NOMO-1 treated with DMSO at 0.1 percent for 48 hours (cell line): Measurements from ENCODE around the gene CPSF6.
"Not testable (repeated sequence)": the region's sequence is repeated elsewhere in the genome, so short reads cannot be mapped to it uniquely, and the experiment has no call there.

Experiments
- DNase-seq: peaks from one replicate; lab custom pipeline; 2025; ENCODE audit not compliant: unreplicated experiment; lab: John Stamatoyannopoulos, UW

Gene CPSF6

GRCh38 chr12:69254862-69255261 lies 15.5 kb downstream of the CPSF6 start:
- DNase-seq = no peak

GRCh38 chr12:69258655-69259054 lies 19.3 kb downstream of the CPSF6 start:
- DNase-seq = no peak

- DNase-seq = no peak
Measured at GRCh38 chr12:69262264-69262974, 23.1 kb downstream of the CPSF6 start.

DNA sequence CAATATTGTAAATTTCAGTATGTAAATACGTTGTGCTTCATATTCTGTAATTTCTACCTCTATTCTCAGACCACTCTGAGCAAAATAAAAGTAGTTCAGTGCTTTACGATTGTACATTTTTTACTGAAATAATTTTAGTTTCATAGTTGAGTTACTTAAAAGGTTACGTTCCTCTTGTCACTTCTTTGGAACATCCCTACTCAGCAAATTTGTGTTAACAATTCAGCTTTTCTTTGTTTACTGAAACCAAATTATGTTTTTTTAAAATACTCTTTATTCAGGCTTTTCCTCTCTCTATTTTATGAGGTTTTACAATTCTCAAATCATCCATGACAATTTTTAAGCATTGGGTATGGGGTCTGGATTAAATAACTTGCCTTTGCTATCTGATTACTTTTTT lies 25.8 kb downstream of the CPSF6 start:
- no peak for DNase-seq

- DNase-seq = not testable (repeated sequence)
Measured at GRCh38 chr12:69265633-69266032, 26.3 kb downstream of the CPSF6 start.

GRCh38 chr12:69266036-69266635 lies 26.8 kb downstream of the CPSF6 start:
- no peak for DNase-seq

GRCh38 chr12:69269736-69270135 lies 30.4 kb downstream of the CPSF6 start:
- DNase-seq = no peak

DNA sequence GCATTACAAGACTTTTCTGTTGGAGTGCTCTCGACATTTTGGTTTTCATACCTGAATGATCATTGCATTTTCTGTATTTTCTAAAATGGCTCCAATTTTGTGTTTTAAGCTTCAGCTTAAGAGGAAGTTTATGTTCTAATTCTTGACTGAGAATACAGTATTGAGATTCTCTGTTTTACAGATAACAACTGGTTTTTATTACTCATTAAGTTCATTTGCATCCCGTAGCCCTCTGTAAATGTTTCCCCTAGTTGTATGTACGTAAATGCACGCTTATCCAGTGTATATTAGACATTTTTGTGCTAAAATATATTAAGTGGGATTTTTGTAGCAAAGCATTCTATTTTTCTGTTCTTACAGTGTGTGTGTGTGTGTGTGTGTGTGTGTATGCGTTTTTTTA lies 33.1 kb downstream of the CPSF6 start:
- DNase-seq = no peak

- no peak for DNase-seq
Measured at GRCh38 chr12:69274861-69275260, 35.5 kb downstream of the CPSF6 start.

- DNase-seq = no peak
Measured at GRCh38 chr12:69275471-69275891, 36.1 kb downstream of the CPSF6 start.

DNA sequence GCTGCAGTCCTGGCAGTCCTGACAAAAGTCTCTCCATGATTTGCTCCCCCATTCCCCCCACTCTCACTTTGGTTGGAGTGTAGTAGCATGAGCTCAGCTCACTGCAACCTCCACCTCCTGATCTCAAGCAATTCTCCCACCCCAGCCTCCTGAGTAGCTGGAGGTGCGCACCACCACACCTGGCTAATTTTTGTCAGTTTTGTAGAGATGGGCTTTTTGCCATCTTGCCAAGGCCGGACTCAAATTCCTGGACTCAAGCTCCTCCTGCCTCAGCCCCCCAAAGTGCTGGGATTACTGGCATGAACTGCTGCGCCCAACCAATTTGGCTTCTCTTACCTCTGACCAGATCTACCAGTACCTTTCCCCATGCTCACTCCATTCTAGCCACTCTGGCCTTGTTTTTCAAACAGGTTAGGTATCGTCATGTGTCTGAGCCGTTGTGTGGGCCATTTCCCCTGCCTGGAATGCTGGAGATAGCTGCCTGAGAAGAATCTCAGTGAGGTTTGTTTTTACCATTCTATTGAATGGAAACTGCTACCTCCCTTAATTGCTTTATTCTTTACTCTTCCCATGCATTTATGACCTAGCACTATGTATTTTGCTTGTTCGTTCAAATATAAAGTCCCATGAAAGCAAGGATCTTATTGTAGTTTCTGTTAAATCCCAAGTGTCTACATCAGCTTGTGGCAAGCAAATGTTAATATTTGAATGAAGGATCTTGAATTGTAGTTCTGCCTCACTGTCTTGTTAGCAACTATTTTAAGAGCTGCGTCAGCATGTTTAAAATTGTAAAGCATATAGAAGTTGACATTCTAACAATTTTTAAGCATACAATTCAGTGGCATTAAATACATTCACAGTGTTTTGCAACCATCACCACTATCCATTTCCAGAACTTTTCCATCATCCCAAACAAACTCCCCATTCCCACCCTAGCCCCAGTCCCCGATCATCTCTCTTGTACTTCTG lies 39.7 kb downstream of the CPSF6 start:
- no peak for DNase-seq

DNA sequence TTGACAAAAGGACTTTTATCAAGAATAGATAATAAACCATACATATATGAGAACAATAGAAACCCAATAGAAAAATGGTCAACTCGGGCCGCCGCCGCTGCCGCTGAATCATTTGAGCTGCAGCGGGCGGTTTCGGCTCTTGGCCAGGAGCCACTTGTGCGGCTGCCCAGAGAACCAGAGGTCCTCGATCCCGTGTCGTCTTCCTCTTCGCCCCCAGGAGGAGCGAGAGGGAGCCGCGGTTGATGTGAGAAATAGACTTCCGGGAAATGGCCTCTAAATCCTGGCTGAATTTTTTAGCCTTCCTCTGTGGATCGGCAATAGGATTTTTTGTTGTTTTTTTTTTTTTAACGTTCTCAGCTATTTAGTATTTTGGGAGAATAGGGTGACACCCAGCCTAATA lies 44.8 kb downstream of the CPSF6 start:
- DNase-seq = peak; percentile 67

DNA sequence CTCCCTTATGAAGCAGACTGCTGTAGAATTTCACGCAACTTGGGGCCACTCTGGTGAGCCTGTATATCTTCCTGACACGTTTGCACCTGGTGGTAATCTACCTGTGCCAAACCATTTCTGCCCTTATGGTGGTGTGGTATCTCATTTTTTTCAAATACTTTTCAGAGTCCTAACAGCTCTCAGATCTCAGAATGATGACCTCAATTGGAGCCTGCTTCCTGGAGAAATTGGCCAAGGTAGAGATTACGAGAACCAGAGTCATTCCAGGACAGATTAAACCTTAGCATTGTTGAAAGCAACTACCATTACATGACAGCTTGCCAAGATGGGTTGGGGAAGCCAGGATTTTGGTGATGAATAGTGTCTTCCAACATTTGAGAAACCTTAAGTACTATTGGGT lies 48.2 kb downstream of the CPSF6 start:
- no peak for DNase-seq

DNA sequence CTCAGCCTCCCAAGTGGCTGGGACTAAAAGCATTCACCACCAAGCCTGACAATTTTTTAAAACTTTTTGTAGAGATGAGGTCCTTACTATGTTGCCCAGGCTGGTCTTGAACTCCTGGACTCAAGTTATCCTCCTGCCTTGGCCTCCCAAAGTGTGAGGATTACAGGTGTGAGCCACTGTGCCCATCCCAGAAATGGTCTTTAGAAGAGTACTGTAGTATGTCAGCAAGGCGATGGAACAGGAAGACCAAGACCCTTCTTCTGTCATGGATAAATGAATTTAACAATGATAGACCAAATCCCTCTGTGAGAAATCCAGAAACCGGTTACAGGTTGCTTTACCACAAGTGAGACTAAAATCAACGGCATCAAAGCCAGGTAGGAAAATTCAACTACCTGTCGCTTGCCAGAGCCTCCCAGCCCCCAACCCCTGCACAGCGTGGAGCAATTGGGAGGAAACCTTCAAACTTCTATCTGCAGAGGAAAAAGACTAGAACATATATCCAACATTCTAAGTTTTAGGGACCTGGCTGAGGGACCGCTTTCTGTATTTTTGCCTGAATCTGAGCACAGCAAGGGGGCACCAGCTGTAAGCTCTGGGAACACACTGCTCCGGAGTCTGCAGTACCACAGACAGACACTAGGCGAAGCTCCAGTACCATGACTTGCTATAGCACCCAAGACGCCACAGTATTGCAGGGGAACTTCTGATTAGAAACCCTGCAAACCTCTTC lies 51.3 kb downstream of the CPSF6 start:
- peak; percentile 93 for DNase-seq

DNA sequence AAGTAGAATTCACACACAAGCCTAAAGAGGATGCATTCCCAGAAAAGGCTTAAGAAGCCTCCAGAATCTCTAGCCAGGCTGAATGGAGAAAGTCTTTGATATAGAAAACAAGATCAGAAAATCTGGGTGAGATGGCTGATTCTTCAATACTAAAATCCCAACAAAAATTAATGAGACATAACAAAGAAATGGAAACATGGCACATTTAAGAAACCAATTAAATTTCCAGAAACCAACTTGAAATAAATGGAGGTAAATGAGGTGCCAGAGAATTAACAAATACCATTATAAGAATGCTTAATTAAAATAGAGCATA lies 51.9 kb downstream of the CPSF6 start:
- DNase-seq = no peak

DNA sequence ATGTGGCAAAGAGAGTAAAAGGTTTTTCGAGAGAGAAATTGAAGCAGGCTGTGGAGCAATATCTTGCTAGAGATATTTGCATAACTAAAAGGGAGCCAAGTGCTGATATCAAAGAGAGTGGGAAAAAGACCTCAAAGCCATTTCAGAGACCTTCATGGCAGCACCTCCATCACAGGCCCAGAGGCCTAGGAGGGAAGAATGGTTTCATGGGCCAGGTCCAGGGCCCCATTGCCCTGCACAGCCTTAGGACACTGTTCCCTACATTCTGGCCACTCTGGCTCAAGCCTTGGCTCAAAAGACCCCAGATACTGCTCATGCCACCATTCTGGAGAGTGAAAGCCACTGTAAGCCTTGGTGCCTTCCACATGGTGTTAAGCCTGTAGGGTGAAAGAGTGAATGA lies 58.8 kb downstream of the CPSF6 start:
- DNase-seq = no peak

DNA sequence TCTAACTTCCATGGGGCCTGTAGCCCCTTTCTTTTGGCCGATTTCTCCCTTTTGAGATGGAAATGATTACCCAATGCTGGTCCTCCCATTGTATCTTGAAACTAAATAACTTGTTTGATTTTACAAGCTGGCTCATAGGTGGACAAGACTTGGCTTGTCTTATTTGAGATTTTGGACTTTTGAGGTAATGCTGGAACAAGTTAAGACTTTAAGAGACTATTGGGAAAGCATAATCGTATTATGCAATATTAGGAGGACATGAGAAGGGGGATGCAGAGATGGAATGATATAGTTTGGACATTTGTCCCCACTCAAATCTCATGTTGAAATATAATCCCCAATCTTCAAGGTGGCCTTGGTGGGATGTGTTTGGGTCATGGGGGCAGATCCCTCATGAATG lies 59.6 kb downstream of the CPSF6 start:
- DNase-seq = no peak

DNA sequence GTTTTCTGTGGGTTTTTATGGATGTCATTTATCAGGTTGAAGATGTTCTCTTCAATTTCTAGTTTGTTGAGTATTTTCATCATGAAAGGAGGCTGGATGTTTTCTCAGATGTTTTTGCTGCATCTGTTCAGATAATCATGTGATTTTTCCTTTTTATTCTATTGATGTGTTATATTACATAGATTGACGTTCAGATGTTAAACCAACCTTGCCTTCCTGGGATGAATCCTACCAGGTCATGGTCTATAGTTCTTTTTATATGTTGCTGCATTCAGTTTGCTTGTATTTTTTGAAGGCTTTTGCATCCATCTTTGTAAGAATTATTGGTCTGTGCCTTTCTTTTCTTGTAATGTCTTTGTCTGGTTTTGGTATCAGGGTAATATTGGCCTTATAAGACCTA lies 64.9 kb downstream of the CPSF6 start:
- no peak for DNase-seq

DNA sequence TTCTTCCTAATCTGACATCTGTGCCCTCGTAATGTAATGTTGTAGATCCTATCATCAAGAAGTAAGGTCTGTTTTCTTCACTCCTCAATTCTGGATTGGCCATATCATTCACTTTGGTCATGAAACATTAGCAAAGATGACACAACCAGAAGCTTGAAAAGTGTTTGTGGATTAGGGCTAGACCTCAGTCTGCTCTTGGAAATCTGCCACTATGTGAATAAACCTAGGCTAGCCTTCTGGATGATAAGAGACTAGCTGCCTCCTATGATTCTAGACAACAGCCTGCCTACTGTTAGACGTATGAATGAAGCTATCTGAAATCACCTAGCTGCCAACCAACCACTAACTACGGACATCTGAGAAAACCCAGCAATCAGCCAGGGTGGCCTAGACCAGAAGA lies 70.1 kb downstream of the CPSF6 start:
- DNase-seq = no peak

GRCh38 chr12:69313209-69313608 lies 73.8 kb downstream of the CPSF6 start:
- DNase-seq = no peak

DNA sequence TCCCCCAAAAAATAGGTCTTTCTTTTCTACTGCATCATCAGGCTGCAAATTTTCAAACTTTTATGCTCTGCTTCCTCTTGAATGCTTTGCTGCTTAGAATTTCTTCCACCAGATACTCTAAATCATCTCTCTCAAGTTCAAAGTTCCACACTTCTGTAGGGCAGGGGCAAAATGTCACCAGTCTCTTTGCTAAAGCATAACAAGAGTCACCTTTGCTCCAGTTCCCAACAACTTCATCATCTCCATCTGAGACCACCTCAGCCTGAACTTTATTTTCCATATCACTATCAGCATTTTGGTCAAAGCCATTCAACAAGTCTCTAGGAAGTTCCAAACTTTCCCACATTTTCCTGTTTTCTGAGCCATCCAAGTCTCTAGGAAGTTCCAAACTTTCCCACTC lies 77.4 kb downstream of the CPSF6 start:
- DNase-seq = not testable (repeated sequence)
